Coronary artery (tissue), 2 donors: Measurements from ENCODE around the gene MMP13.
"Not testable (repeated sequence)": the region's sequence is repeated elsewhere in the genome, so short reads cannot be mapped to it uniquely, and the experiment has no call there.

Experiments
- DNase-seq: peaks from one replicate; pipeline ENCODE4 v3.0.0-alpha.2; 2017; ENCODE audit warnings: low spot score
- H3K27ac ChIP-seq, 2 donors: fragments of 200-600 bp; sonication (generic); one replicate each; pipeline ENCODE4 v1.5.1; 2016 to 2019
- H3K4me3 ChIP-seq: fragments of 200-600 bp; sonication (generic); 2 replicates; pipeline ENCODE4 v1.5.1; 2016; ENCODE audit warnings: mild to moderate bottlenecking, moderate library complexity
- TF ChIP-seq, protein P1 (sequence below): fragments of 200-600 bp; sonication (generic); IDR thresholded peaks from one replicate; pipeline ENCODE4 v1.5.1; 2019; ENCODE audit warnings: antibody characterized with exemption

MMP13 gene

DNA sequence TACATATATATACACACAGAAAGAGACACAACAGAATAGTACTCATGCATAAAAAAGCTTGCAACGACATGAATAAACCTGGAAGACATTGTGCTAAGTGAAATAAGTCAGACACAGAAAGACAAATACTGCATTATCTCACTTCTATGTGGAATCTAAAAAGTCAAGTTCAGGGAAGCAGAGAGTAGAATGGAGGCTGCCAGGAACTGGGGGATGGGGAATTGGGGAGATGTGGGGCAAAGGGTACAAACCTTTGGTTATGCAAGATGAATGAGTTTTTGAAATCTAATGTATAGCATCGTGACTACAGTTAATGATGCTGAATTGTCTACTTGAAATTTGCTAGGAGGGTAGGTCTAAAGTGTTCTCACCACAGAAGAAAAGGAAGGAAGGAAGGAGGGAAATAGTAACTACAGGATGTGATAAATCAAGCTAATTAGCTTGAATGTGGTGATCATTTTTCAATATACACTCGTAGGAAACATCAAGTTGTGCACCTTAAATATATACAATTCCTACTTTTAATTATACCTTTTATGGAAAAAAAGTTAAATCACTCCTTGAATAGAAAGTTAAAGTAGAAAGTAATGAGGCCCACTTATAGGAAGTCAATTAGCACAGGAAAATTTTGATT is 33.8 kb downstream of the MMP13 start:
- no peak for DNase-seq
- no peak overlapping the region for H3K27ac ChIP-seq
- TF ChIP-seq, protein P1, sequence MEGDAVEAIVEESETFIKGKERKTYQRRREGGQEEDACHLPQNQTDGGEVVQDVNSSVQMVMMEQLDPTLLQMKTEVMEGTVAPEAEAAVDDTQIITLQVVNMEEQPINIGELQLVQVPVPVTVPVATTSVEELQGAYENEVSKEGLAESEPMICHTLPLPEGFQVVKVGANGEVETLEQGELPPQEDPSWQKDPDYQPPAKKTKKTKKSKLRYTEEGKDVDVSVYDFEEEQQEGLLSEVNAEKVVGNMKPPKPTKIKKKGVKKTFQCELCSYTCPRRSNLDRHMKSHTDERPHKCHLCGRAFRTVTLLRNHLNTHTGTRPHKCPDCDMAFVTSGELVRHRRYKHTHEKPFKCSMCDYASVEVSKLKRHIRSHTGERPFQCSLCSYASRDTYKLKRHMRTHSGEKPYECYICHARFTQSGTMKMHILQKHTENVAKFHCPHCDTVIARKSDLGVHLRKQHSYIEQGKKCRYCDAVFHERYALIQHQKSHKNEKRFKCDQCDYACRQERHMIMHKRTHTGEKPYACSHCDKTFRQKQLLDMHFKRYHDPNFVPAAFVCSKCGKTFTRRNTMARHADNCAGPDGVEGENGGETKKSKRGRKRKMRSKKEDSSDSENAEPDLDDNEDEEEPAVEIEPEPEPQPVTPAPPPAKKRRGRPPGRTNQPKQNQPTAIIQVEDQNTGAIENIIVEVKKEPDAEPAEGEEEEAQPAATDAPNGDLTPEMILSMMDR = no peak
- no peak overlapping the region for H3K4me3 ChIP-seq

DNA sequence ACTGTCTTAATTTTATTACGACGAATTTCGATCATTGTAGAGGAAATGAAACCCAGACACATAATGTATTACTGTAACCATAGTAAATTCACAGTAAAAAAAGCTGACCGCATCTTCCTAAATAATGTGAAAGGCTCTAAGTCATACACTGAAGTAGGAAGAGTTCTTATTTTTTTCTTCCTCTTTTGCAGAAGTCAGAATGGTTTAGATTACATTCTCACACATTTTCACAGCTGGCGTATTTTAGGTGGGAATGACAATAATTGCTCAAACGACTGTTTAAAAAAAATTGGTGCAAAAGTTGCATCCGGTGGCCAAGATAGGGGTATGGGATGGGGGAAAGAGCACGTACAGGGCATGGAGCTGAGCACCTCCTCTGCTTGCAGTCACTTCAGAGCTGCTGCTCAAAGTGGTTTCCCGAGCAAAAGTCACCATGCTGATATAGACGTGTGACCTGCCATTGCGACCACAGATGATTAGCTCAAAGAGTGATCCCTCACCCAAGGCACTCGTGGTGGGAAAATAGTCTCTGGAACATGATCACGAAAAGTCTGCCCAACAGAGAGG is 35.3 kb downstream of the MMP13 start:
- Histone ChIP-seq H3K4me3 (no peak overlapping the region), H3K27ac (no peak overlapping the region)
- TF ChIP-seq, protein P1 = no peak
- DNase-seq = no peak

DNA sequence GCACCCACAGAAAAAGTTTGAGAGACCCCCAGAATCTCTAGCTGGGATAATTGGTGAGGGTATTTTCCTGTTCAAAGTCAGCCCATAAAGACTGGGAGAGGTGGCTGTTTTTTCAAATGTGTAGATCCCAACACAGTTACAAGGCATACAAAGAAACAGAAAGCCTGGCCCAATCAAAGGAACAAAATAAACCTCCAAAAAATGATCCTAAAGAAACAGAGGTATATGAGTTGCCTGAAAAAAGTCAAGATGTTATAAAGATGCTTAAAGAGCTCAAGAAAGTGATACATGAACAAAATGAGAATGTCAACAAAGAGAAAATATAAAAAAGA is 40.5 kb downstream of the MMP13 start:
- TF ChIP-seq, protein P1 = no peak
- H3K27ac ChIP-seq = no peak overlapping the region
- no peak overlapping the region for H3K4me3 ChIP-seq
- DNase-seq = no peak

DNA sequence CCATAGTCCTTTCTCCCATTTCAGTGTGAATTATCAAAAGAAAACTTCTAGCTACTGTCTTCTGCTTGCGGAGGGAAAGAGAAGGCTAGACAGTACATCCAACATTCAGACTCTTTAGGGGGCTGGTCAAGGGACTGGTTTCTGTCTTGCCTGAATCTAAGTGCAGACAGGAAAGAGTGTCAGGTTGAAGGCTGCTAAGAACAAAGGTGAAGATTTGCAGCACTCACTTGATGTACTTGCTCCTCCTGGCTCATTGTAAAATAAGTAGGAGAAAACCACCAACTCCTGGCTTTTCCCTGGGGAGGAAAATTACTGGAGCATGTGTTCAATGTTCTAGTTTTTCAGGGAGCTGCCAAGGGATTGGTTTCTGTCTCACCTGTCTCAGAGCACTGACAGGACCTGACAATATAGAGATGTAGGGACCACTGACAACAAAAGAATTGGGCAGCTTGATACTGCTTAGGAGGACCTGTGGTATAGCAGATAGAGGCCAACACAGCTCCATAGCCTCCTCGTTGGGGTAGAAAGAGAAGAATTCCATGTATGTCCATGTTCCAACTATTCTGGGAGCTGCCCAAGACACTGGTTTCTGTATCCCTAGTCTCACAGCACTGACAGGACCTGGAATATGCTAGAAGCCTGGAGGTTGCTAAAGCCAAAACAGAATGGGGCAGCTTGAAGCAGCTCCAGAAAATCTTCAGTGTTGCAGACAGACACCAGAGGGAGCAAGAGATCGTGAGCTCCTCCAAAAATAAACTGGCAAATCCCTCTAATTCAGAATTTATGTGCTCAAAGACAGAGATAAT is 41.1 kb downstream of the MMP13 start:
- TF ChIP-seq, protein P1 = peak; percentile 22
- no peak for DNase-seq
- H3K27ac ChIP-seq = no peak overlapping the region
- H3K4me3 ChIP-seq = no peak overlapping the region

DNA sequence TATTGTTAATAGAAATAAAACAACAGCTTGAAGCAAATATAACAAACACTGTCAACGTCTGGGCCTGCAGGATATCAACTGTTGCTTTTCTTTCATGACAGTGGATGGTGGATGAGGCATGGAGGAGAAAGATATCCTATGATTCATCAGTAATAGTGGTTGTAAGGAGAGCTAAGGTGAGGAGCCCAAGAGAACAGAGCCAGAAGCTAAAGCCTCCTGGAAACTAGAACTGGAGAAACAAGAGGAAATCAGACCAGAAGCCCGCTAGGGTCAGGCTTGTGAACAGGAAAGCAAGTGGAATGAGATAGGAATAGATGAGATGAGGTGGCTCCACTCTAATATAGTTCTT is 43.1 kb downstream of the MMP13 start:
- no peak for DNase-seq
- H3K27ac ChIP-seq = no peak overlapping the region
- no peak overlapping the region for H3K4me3 ChIP-seq
- TF ChIP-seq, protein P1 = no peak

DNA sequence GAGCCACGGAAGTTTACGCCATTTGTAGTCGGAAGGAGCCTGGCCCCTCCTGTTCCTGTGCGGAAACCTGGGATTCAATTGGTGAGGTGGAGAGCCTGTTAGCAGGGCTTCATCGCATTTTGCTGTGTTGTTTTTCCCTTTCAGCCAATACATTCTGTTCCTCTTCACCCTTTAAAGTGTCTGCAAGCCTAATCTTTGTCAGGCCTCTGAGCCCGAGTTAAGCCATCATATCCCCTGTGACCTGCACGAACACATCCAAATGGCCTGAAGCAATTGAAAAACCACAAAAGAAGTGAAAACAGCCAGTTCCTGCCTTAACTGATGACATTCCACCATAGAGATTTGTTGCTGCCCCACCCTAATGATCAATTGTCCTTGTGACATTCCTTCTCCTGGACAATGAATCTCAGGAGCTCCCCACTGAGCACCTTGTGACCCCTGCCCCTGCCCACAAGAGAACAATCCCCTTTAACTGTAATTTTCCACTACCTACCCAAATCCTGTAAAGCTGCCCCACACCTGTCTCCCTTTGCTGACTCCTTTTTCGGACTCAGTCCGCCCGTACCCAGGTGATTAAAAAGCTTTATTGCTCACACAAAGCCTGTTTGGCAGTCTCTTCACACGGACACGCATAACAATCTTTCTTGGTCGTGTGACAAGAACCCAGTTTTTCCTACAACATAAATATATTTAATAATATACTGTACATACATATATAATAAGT is 43.6 kb downstream of the MMP13 start:
- DNase-seq = no peak
- TF ChIP-seq, protein P1 = no peak
- no peak overlapping the region for H3K4me3 ChIP-seq
- H3K27ac ChIP-seq = no peak overlapping the region

DNA sequence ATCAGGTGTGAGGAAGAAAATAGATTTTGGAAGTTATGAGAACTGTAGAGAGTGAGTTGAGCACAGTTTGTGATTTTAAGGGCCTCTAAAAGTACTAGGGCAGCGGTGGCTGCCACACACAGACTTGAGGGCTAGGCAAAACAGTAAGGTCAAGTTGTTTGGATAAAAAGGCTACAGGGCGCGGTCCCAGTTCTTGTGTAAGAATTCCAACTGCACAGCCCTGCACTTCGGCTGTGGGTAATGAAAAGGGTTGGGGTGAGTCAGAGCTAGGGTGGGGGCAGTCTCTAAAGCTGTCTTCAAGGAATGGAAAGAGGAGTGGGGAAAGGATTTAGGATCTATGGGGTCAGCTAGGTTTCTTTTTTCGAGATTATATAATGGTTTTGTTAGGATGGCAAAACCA is 49.7 kb downstream of the MMP13 start:
- not testable (repeated sequence) for H3K4me3 ChIP-seq, H3K27ac ChIP-seq, DNase-seq

DNA sequence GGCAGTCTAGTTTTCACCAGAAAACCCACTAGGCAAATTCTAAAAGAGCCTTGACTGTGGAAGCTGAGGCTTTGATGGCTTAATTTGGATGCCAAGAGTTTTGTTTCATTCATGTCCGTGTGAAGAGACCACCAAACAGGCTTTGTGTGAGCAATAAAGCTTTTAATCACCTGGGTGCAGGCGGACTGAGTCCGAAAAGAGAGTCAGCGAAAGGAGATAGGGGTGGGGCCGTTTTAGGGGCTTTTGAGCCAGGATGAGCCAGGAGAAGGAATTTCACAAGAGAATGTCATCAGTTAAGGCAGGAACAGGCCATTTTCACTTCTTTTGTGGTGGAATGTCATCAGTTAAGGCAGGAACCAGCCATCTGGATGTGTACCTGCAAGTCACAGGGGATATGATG is 51.6 kb downstream of the MMP13 start:
- DNase-seq, H3K27ac ChIP-seq, H3K4me3 ChIP-seq: not testable (repeated sequence)
